HAP-1 (cell line): ENCODE data around the gene DMAC2L.

Experiments
- DNase-seq, 2 experiments: peaks; one replicate each; pipeline ENCODE4 v3.0.0-alpha.2; 2016 to 2020; ENCODE audit warnings: low spot score in 2 of 2
- H3K27me3 ChIP-seq: fragments of 250-450 bp; sonication (Bioruptor Pico); 2 replicates; pipeline ENCODE4 v1.5.1; 2020; ENCODE audit warnings: low read depth, mild to moderate bottlenecking, moderate library complexity
- H3K36me3 ChIP-seq: fragments of 250-450 bp; sonication (Bioruptor Pico); replicated peaks from 2 replicates; pipeline ENCODE4 v1.5.1; 2020; ENCODE audit warnings: mild to moderate bottlenecking
- H3K4me1 ChIP-seq: fragments of 250-450 bp; sonication (Bioruptor Pico); 2 replicates; pipeline ENCODE4 v1.5.1; 2020; ENCODE audit warnings: mild to moderate bottlenecking
- H3K4me3 ChIP-seq: fragments of 250-450 bp; sonication (Bioruptor Pico); 2 replicates; pipeline ENCODE4 v1.5.1; 2020; ENCODE audit warnings: mild to moderate bottlenecking, moderate library complexity
- H3K9me3 ChIP-seq: fragments of 250-450 bp; sonication (Bioruptor Pico); 2 replicates; pipeline ENCODE4 v1.5.1; 2020; ENCODE audit warnings: mild to moderate bottlenecking, moderate library complexity
- in situ Hi-C: fragments of 300-500 bp; cut with MboI; formaldehyde crosslinking; loops from 3 replicates; pipeline ENCODE4 v1.14.3; 2020; ENCODE audit warnings: low sequenced_read_pairs, inconsistent platforms, mixed read lengths

The DMAC2L gene

DNA sequence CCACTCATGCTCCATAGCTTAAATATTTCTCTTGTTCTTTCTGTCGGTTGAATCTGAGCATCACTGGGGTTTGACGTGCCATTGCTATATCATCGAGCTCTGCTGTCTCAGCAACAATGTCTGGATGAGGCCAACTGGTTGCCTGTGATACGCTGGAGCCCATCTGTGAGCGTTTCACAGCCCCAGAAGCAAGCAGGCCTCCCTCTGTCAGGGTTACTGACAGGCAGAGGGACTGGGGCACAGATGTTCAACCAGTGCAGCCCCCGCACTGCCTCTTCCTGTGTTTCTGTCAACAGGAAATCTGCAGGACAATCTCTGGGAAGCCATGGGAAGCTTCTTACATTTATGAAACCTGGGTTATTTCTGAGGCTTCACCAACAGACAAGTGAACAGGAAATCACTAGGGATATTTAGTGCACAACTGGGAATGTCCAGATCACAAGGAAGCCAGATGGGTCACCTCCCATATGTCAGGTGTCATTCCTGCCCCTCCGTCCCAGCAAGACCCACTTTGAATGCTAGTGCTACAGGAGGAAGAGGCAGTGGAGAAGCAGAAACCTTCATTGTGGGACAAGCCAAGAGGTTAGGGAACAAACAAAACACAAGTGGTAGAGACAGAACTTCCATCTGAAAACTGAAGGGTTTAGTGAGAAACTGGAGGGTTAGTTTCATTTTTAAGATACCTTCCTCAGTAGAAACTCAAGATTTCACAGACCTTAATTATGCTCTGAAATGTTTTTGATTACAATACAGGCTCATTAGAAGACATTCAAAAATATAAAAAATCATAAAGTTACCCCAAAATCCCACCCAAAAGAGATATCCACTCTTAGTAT lies 24.1 kb downstream of the DMAC2L start:
- H3K36me3 ChIP-seq = no peaks in the 10 kb centered on the region; the same call in 1 of the 2 replicates
- in situ Hi-C loops = no loop called here
- DNase-seq = no peak
- H3K4me3 ChIP-seq = no peak overlapping the region
- H3K27me3 ChIP-seq = no peaks in the 10 kb centered on the region
- H3K9me3 ChIP-seq = no peaks in the 10 kb centered on the region
- peaks cover 9% of the 10 kb centered on the region for H3K4me1 ChIP-seq

DNA sequence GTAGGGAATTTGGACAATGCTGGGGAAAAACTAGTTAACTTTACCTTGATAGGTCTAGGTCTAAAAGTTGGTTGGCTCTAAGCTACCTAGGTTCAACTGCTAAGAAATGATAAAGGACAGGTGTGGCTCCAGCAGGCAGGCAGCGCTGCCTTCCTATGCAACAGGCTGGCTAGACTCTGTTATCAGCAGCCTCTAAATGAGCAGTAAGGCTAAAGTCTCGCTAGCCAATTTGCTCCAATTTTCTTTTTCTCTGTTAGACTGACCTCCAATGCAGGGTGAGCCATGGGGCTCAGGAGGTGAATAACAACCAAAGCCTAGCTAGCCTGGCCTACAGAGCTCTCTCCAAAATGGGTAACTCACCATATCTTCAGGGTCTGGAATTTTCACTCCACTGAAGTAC lies 26.5 kb downstream of the DMAC2L start:
- Histone ChIP-seq H3K4me1 (peaks cover 9% of the 10 kb centered on the region), H3K4me3 (no peak overlapping the region), H3K36me3 (no peaks in the 10 kb centered on the region), H3K27me3 (no peaks in the 10 kb centered on the region), H3K9me3 (no peaks in the 10 kb centered on the region)
- no peak for DNase-seq
- in situ Hi-C loops = no loop called here

DNA sequence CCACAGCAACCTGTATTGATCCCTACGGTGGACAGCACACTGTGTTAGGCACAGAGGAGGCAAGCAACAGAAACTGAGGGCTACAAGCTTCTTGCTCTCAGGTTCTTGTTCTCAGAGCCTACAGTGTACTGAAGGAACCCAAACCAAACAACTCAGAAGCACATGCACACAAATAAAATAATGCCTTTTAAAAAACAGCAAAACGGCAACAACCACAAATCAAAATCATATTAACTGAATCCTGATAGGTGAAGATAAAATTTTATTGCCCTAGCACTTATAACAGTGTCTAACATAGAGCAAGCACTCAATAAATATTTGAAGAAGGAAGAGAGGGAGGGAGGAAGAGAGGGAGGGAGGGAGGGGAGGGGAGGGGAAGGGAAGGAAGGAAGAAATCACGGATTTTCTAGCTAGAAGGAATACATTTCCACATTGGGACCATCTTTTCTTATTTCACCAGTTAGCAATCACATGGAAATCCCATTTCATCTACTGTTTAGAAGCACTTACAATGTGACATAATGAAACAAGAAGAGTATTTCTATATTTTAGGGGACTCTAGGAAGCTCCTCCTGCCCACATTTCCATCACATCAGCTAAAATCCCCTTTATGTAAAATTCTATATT lies 27.2 kb downstream of the DMAC2L start:
- DNase-seq = no peak
- in situ Hi-C loops = no loop called here
- H3K27me3 ChIP-seq = no peaks in the 10 kb centered on the region
- H3K4me3 ChIP-seq = no peak overlapping the region
- no peaks in the 10 kb centered on the region for H3K9me3 ChIP-seq
- peaks cover 9% of the 10 kb centered on the region for H3K4me1 ChIP-seq
- H3K36me3 ChIP-seq = no peaks in the 10 kb centered on the region

DNA sequence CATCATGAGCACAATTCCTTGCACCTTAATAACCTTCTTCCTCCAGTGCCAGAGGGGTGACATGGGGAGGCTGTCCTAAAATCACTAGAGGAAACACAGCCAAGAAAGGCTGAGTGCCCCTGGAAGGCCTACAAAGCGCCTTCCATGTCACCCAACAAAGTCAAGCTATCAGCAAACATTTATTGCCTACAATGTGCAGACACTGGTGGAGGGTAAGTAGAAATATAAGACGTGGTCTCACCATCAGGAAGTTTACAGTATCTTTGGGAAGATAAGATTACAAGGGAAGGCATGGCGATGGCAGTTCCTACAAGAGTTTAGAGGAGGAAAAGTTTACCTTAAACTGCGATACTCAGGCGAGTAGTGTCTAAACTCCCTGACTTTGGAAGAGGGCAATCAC lies 27.9 kb downstream of the DMAC2L start:
- no peaks in the 10 kb centered on the region for H3K9me3 ChIP-seq
- no peaks in the 10 kb centered on the region for H3K27me3 ChIP-seq
- no peak for DNase-seq
- H3K4me1 ChIP-seq = peaks cover 9% of the 10 kb centered on the region
- no peaks in the 10 kb centered on the region; the same call in 1 of the 2 replicates for H3K36me3 ChIP-seq
- H3K4me3 ChIP-seq = no peak overlapping the region
- in situ Hi-C loops = no loop called here

DNA sequence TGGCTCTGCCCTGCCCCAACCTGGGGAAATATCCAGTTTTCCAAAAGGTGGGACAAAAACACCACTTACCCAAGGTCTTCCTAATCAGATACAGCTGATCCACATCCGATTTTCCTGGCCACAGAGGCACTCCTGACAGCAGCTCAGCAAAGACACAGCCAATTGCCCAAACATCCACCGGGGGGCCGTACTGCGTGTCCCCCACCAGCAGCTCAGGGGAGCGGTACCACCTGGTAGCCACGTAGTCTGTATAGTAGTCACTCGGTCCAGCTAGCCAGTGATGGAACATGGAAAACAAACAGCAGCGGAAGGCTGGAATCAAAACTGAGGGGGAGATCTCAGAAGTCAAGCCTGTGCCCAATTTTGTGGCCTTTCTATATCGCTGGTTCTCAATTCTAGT lies 28.8 kb downstream of the DMAC2L start:
- H3K36me3 ChIP-seq = no peaks in the 10 kb centered on the region; the same call in 1 of the 2 replicates
- H3K4me1 ChIP-seq = peaks cover under 1% of the 10 kb centered on the region
- no peaks in the 10 kb centered on the region for H3K27me3 ChIP-seq
- no peak overlapping the region for H3K4me3 ChIP-seq
- in situ Hi-C loops = no loop called here
- DNase-seq = peak in 1 of 2 experiments; percentile 32
- H3K9me3 ChIP-seq = no peaks in the 10 kb centered on the region

DNA sequence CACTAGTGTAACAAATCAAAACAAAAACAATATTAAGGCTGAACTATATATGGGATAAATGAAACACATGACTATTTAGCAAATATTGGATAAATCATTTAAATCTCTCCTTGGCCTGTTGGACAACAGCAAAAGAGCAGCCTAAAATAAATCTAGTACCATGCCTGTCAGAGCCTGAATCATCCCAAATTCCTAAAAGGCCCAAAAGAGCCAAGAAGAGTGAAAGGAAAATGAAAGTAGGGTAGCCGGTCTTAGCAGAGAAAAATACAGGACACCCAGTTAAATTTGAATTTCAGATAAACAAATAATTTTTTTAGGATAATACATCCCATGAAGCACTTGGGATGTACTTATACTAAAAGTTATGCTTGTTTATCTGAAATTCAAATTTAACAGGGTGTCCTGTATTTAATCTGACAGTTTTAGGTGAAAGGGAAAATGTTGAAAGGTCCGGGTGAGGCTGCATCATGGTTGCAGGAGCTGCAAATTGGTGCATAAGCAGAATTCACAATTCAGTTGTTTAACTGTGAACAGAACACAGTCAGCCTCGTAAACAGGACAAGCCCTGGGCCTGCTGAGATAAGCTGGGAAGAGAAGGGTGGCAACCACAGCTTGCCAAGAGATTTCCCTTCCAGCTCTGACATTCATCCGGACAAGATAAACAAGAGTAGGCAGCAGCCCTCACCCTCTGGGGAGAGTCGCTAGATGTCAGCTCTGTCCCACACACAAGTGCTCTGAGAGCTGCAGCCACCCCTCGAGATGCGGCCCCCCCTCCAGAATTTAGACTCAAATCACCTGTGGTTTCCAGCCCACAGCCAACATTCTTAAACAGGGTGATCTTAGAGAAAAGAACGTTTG lies 30.3 kb downstream of the DMAC2L start:
- in situ Hi-C loops = no loop called here
- Histone ChIP-seq H3K9me3 (no peaks in the 10 kb centered on the region), H3K36me3 (no peaks in the 10 kb centered on the region; the same call in 1 of the 2 replicates), H3K4me1 (no peaks in the 10 kb centered on the region), H3K27me3 (no peaks in the 10 kb centered on the region), H3K4me3 (no peak overlapping the region)
- peak in 1 of 2 experiments; percentile 17 for DNase-seq

DNA sequence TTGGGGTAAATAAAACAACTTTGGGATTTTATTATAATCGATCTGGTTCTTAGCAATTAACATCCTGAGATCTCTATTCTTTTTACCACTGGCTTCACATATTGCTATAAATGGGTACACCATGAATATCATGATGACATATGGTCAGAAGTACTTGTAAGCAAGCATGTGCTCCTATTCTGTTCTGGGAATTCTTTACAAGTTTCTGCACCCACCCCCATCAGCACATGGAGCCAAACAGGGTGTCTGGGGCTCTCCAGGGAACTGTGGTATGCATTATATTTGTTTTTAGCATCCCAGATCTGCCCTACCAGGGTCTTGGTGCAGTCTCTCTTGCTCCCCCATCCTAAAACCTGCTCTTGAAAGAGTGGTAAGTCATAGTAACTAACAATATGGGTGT lies 31.3 kb downstream of the DMAC2L start:
- no peaks in the 10 kb centered on the region; the same call in 1 of the 2 replicates for H3K36me3 ChIP-seq
- H3K9me3 ChIP-seq = no peaks in the 10 kb centered on the region
- DNase-seq = no peak
- no peaks in the 10 kb centered on the region for H3K27me3 ChIP-seq
- in situ Hi-C loops = no loop called here
- no peaks in the 10 kb centered on the region for H3K4me1 ChIP-seq
- H3K4me3 ChIP-seq = no peak overlapping the region

DNA sequence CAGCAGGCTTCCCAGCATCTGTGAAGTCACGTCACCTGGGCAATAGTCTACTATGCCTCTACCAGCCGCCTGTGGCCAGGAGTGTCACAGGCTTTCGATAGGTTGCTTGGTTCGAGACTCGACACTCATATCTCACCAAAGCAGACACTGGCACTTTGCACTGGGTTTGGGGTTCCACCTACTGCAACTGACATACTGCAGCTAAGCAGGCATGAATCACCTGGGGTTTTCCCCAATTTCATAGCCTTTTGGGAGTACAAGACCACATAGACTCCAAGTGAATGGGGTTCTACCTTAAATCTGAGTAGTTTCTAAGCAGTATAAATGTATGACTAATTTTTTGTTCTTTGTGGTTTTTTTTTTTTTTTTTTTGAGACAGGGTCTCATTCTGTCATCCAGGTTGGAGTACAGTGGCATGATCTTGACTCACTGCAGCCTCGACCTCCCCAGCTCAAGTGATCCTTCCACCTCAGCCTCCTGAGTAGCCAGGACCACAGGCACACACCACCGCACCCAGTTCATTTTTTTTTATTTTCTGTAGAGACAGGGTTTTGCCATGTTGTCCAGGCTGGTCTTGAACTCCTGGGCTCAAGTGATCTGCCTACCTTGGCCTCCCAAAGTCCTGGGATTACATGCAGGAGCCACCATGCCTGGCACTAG lies 32.1 kb downstream of the DMAC2L start:
- Histone ChIP-seq H3K4me3 (no peak overlapping the region), H3K36me3 (no peaks in the 10 kb centered on the region; the same call in 1 of the 2 replicates), H3K9me3 (no peaks in the 10 kb centered on the region), H3K27me3 (no peaks in the 10 kb centered on the region), H3K4me1 (no peaks in the 10 kb centered on the region)
- DNase-seq = no peak
- in situ Hi-C loops = no loop called here

DNA sequence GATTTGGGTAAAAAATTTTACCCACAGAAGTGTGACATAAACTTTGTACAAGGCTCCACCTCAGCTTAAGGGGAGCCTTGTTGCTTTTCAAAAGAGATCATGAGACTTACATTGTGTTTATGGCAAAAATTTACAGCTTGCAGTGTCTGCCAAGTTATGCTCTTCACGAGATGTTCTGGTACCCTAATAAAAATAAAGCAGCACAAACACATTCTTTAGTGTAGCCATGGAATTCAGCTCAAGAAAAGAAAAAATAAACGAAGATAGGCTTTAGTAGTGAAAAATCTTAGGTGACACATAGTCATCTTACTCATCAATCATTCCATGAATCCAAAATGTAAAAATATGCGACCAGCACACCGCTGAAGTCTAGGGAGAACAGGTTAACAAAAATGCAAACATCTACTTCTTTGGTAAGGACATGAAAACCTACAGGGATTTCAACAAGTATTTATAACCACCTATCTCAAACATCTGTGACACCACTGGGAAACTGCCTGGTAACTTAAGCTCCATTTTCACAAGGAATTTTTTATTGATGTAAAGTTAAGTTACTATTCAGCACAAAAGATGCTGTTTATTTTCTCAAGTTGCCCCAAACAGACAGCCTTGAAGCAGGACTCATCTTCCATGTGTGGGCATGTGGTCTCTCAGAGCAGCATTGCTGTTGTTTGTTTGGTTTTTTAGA lies 32.9 kb downstream of the DMAC2L start:
- Histone ChIP-seq H3K9me3 (no peaks in the 10 kb centered on the region), H3K4me1 (no peaks in the 10 kb centered on the region), H3K4me3 (no peak overlapping the region), H3K36me3 (no peaks in the 10 kb centered on the region; the same call in 1 of the 2 replicates), H3K27me3 (no peaks in the 10 kb centered on the region)
- no peak for DNase-seq
- in situ Hi-C loops = no loop called here

DNA sequence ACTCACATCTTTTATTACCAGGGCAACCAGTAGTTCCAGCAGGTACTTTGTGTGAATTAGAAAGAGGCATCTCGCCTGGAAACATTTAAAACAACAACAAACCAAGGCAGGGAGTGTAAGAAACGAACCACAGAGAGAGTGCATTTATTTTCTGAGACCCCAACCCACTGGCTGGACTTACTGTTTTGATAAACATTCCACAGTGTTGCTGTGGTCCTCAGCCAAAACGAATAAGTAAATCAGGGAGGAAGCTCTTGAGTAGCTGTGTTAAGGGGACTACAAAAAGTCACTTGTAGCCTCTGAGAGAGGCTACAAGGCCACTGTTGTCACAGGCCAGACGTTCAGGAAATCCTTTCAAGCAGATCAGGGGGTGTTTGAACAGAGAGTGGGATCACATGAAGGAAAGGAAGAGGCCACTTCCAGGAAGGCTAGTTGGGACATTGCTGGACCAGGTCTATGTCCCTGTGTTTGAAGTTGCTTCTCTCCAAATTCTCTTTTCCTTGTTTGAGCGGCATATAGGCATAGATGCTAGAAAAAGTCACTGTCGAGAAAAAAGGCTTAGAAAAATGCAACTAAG lies 33.8 kb downstream of the DMAC2L start:
- H3K27me3 ChIP-seq = no peaks in the 10 kb centered on the region
- no peaks in the 10 kb centered on the region for H3K9me3 ChIP-seq
- H3K4me3 ChIP-seq = no peak overlapping the region
- H3K4me1 ChIP-seq = no peaks in the 10 kb centered on the region
- no peak for DNase-seq
- in situ Hi-C loops = no loop called here
- no peaks in the 10 kb centered on the region; the same call in 1 of the 2 replicates for H3K36me3 ChIP-seq

DNA sequence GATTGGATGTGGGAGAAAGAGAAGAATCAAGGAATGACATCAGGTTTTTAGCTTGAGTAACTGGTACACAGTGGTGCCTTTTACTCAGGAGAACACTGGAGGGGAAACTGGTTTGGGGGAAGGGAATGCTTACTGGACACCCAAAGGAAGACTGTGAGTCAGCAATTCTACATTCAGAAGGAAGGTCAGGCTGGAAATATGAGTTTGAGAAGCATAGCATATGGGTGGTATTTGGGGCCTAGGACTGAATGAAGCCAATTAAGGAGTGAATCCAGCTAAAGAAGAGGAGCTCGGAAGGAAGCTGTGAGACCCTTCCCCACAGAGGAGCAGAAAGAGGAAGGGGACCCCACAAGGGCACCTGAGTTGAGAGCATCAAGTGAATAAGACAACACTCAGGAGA lies 35.4 kb downstream of the DMAC2L start:
- no peaks in the 10 kb centered on the region for H3K27me3 ChIP-seq
- H3K9me3 ChIP-seq = no peaks in the 10 kb centered on the region
- in situ Hi-C loops = no loop called here
- H3K36me3 ChIP-seq = no peaks in the 10 kb centered on the region; the same call in 1 of the 2 replicates
- no peaks in the 10 kb centered on the region for H3K4me1 ChIP-seq
- no peak overlapping the region for H3K4me3 ChIP-seq
- DNase-seq = no peak

DNA sequence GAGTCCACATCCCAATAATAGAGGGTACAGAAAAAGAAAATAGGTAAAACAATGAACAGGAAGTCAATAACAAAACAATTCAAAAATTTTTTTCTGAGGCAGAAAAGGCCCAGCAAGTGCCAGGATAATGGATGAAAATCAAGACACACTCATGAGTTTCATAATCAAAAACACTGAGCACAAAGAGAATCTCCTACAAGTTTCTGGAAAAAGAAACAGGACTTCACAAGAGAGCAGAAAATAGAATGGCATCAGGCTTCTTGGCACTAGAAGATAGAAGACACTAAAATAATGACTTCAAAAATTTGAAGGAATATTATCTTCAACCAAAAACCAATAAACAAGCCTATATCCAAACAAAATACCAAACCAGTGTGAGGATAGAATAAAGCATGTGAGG lies 36.8 kb downstream of the DMAC2L start:
- no peaks in the 10 kb centered on the region for H3K4me1 ChIP-seq
- in situ Hi-C loops = no loop called here
- no peaks in the 10 kb centered on the region for H3K9me3 ChIP-seq

More for the DNA sequence above, 36.8 kb downstream of the DMAC2L start:
- H3K4me3 ChIP-seq = no peak overlapping the region
- H3K36me3 ChIP-seq = no peaks in the 10 kb centered on the region; the same call in 1 of the 2 replicates
- DNase-seq = no peak
- no peaks in the 10 kb centered on the region for H3K27me3 ChIP-seq
